ENCODE measurements around the gene C2CD5.
"Not testable (repeated sequence)": the region's sequence is repeated elsewhere in the genome, so short reads cannot be mapped to it uniquely, and the experiment has no call there.

C2CD5 gene

GRCh38 chr12:22536346-22536945 lies 7.9 kb downstream of the C2CD5 start:
- no peak for DNase-seq

- DNase-seq = no peak
These were observed 8.9 kb downstream of the C2CD5 start for GRCh38 chr12:22535478-22535877.

- no peak for DNase-seq
These were observed 9.3 kb downstream of the C2CD5 start for GRCh38 chr12:22535038-22535437.

GRCh38 chr12:22533155-22533554 lies 11.2 kb downstream of the C2CD5 start:
- DNase-seq = no peak

DNA sequence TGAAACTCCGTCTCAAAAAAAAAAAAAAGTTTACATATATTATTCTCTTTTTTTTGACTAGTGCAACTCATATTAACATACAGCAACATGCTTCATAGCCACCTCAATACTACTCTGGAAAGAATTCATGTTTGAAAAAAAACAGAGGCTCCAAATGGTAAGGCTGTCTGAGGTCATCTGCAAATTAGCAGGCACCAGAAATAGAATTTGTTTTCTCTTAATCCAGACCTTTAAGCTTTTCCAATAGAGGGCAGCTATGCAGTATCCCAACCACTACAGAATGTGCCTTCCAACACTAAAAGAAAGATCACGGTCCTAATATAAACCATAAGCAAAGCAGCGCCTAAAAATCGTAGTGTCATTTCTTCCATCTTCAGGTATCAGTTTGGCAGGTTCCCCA lies 12.0 kb downstream of the C2CD5 start:
- no peak for DNase-seq

DNA sequence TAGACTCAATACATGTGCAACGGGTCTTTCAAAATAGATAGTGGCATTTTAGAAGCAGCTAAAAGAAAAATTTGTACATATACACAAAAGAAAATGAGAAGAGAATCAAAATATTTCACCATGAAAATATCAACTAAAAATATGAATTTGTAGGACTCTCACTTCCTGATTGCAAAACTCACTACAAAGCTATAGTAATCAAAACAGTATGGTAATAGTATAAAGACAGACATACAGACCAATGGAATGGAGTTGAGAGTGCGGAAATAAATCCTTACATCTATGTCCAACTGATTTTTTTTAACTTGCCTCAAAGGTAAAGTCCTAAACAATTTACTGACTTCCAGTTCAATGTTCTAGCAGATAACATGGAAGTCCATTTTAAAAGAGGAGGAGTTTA lies 13.1 kb downstream of the C2CD5 start:
- DNase-seq = no peak

GRCh38 chr12:22529281-22530060 lies 14.9 kb downstream of the C2CD5 start:
- DNase-seq = peak; percentile 17

- peak; percentile 85 for DNase-seq
These were observed 16.3 kb downstream of the C2CD5 start for GRCh38 chr12:22527999-22528398.

GRCh38 chr12:22526836-22527235 lies 17.5 kb downstream of the C2CD5 start:
- DNase-seq = no peak

DNA sequence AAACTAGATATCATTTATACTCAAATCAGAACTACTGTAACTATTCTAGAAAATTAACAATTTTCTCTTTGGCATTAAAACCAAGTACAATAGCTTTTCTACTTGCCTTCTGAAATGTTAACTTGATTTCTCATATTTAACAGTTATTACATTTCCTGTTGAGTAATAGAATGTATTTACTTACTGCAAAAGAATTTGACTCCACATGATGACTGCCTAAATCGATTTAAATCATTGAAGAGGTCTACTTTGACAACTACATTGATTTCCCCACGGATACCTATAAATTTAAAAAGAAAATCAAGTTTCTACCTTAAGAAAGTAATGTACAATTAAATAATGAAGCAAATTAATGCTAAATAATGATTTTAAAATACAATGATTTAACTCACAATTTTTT lies 18.9 kb downstream of the C2CD5 start:
- DNase-seq = peak; percentile 59

- peak; percentile 66 for DNase-seq
These were observed 25.3 kb downstream of the C2CD5 start for GRCh38 chr12:22518998-22519397.

- no peak for DNase-seq
These were observed 26.2 kb downstream of the C2CD5 start for GRCh38 chr12:22518060-22518719.

DNA sequence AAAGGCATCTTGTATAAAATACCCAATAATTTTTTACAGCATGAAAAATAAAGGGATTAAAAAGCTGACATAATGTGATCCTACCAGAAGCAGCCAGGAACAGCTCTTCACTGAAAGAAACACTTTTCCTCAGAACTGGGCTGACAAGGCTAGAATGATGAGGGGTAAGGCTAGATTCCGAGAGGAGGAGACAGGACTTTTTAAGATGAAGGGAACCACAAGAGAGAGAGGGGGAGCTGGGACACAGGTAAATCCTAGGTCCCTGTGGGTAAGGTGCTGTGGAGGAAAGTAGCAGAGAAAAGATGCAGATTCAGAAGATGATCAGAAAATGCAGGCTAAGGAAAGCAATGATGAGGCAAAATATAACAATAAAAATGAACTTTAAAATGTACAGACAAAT lies 29.5 kb downstream of the C2CD5 start:
- no peak for DNase-seq

DNA sequence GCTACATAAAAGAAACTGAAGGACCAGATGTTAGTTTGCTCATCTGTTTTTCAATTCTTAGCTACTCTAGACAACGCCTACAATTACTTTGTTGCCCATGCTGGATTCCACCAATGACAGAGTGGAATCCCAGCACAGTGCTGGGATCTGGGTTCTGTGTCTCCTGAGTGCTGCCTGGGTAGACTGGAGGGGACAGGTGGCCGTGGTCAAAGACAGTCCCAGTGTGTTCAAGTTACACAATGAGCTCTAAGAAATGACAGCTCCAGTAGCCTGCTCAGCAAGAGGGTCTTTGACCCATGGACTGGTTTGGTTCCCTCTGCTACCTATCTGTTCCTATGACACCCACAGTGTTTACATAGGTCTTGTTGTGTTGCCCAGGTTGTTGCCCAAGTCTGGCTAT lies 38.5 kb downstream of the C2CD5 start:
- DNase-seq = no peak

GRCh38 chr12:22500100-22500499 lies 44.2 kb downstream of the C2CD5 start:
- no peak for DNase-seq

DNA sequence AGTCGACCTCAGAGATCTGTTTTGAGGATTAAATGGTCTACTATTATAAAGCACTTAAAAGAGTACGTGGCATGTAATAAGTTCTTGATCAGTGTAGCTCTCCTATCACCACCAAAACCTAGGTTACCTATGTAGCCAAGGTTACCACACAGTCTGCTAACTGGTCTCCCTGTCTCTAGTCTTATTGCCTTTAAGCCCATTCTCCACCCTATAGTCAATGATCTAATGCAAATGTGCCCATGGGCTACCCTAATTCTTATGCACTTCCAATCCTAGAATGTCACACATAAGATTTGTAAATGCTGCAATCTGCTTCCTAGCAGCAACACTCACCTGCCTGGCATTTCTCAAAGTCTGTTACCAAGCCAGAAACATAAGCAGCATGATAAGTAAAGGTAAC lies 44.9 kb downstream of the C2CD5 start:
- no peak for DNase-seq

- no peak for DNase-seq
These were observed 50.0 kb downstream of the C2CD5 start for GRCh38 chr12:22494319-22494718.

GRCh38 chr12:22491034-22491433 lies 53.3 kb downstream of the C2CD5 start:
- DNase-seq = no peak

GRCh38 chr12:22488478-22488877 lies 55.9 kb downstream of the C2CD5 start:
- no peak for DNase-seq

DNA sequence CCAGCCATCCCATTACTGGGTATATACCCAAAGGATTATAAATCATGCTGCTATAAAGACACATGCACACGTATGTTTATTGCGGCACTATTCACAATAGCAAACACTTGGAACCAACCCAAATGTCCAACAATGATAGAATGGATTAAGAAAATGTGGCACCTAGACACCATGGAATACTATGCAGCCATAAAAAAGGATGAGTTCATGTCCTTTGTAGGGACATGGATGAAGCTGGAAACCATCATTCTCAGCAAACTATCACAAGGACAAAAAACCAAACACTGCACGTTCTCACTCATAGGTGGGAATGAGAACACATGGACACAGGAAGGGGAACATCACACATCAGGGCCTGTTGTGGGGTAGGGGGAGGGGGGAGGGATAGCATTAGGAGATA lies 56.7 kb downstream of the C2CD5 start:
- not testable (repeated sequence) for DNase-seq

GRCh38 chr12:22481547-22482104 lies 62.7 kb downstream of the C2CD5 start:
- no peak for DNase-seq

GRCh38 chr12:22480814-22481213 lies 63.5 kb downstream of the C2CD5 start:
- not testable (repeated sequence) for DNase-seq

DNA sequence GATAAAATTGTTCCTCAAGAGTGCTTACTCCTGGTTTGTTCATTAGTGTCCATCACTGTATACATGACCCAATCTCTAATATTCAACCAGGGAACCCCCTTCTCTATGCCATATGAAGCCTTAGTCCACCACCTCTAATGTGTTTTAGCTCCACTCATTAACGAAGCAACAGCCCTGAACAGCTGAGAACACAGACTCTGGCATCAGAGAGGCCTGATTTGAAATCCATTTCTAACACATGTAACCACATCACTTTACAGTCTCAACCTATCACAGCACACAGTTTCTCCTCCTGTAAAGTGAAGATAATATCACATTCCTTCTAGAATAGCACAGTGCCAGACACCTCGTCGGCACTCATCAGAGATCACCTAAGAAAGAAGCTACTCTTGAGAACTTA lies 64.3 kb downstream of the C2CD5 start:
- DNase-seq = no peak

GRCh38 chr12:22477894-22478287 lies 66.5 kb downstream of the C2CD5 start:
- no peak for DNase-seq

Measured in fibroblast of skin of scalp (primary cell).